HCT116 (cell line): ENCODE data around the gene ACER1. TPM values are rescaled to one million over a fixed set of nuclear protein-coding genes. Genes with fewer than 3 reads are reported as not detected.

Experiments used
- ATAC-seq: fragments of 200-7000 bp; cut with Tn5 transposase; 2 replicates; pipeline ENCODE4 v1.9.1; 2020; ENCODE audit warnings: mild to moderate bottlenecking, moderate library complexity
- BruUV-seq: library from RNA; stranded (reverse); fragments of 400-500 nt; replicated peaks from 2 replicates; lab custom pipeline; 2021; lab: Mats Ljungman, UMichigan
- CTCF ChIA-PET: fragments of 300-600 bp; sonication (Branson Sonifier 250); formaldehyde crosslinking; loops from one replicate; lab custom pipeline; 2021; ENCODE audit warnings: antibody characterized with exemption; lab: Charles Lee
- POLR2A ChIA-PET: fragments of 300-600, 350-600 bp; sonication (Branson Sonifier 250); formaldehyde crosslinking; loops from one replicate; lab custom pipeline; 2021; ENCODE audit warnings: antibody characterized with exemption; lab: Charles Lee
- RAD21 ChIA-PET, 2 experiments: fragments of 300-600 bp; sonication (Branson Sonifier 250); formaldehyde crosslinking; loops; one replicate each; lab custom pipeline; 2023; ENCODE audit warnings: low total read pairs in 2 of 2; ENCODE audit not compliant: uncharacterized antibody in 2 of 2, unreplicated experiment in 2 of 2, low non-redundant PET in 1 of 2; lab: Charles Lee
- DNase-seq: peaks from one replicate; pipeline ENCODE4 v3.0.0-alpha.2; 2010; ENCODE audit warnings: low read depth, low spot score
- H2AFZ ChIP-seq: fragments of 200-600 bp; shearing (Covaris generic), sonication (generic); 2 replicates; pipeline ENCODE4 v1.6.1; 2017; ENCODE audit warnings: low read depth, mixed run types, mixed read lengths, antibody characterized with exemption, low read length; ENCODE audit not compliant: poor library complexity, severe bottlenecking
- H3K27ac ChIP-seq: 2 replicates; pipeline ENCODE4 v1.5.1; 2012; ENCODE audit warnings: low read depth, low read length
- H3K27me3 ChIP-seq: fragments of 200-600 bp; sonication (generic); 2 replicates; pipeline ENCODE4 v1.6.1; 2016; ENCODE audit warnings: mixed run types, low read length, mixed read lengths; ENCODE audit not compliant: insufficient read depth
- H3K36me3 ChIP-seq, 2 experiments: fragments of 200-500 bp in 1 of 2; fragments of 200-600 bp in 1 of 2; sonication (Bioruptor generic) in 1 of 2; sonication (generic) in 1 of 2; 2 replicates each; pipeline versions ENCODE4 v1.5.1 to v1.6.1; 2014 to 2016; ENCODE audit warnings: low read length in 2 of 2, inconsistent platforms in 1 of 2, mixed read lengths in 1 of 2, mixed run types in 1 of 2; ENCODE audit not compliant: insufficient read depth in 2 of 2, control insufficient read depth in 1 of 2
- H3K4me1 ChIP-seq, 2 experiments: fragments of 200-600 bp in 1 of 2; sonication (generic) in 1 of 2; 2 replicates each; pipeline versions ENCODE4 v1.5.1 to v1.6.1; 2012 to 2017; ENCODE audit warnings: low read length in 2 of 2, inconsistent platforms in 1 of 2, mild to moderate bottlenecking in 1 of 2, mixed read lengths in 1 of 2, mixed run types in 1 of 2, moderate library complexity in 1 of 2; ENCODE audit not compliant: insufficient read depth in 2 of 2, control insufficient read depth in 1 of 2
- H3K4me2 ChIP-seq: fragments of 200-600 bp; sonication (generic); 2 replicates; pipeline ENCODE4 v1.6.1; 2017; ENCODE audit warnings: mixed run types, low read length, mixed read lengths
- H3K4me3 ChIP-seq, 2 experiments: fragments of 200-600 bp in 1 of 2; sonication (generic) in 1 of 2; replicated peaks in 1 of 2; 2 replicates each; pipeline ENCODE4 v1.5.1; 2011 to 2016; ENCODE audit warnings: low read length in 2 of 2, control low read depth in 1 of 2, low read depth in 1 of 2, mild to moderate bottlenecking in 1 of 2, mixed read lengths in 1 of 2, mixed run types in 1 of 2
- H3K79me2 ChIP-seq: fragments of 200-600 bp; sonication (generic); 2 replicates; pipeline ENCODE4 v1.6.1; 2017; ENCODE audit warnings: mild to moderate bottlenecking, mixed run types, low read length, moderate library complexity, mixed read lengths; ENCODE audit not compliant: insufficient read depth
- H3K9ac ChIP-seq: fragments of 200-600 bp; sonication (generic); 2 replicates; pipeline ENCODE4 v1.6.1; 2016; ENCODE audit warnings: low read length, mixed read lengths
- H3K9me2 ChIP-seq: fragments of 200-600 bp; sonication (generic), shearing (Covaris generic); 2 replicates; pipeline ENCODE4 v1.6.1; 2017; ENCODE audit warnings: mixed run types, mild to moderate bottlenecking, moderate library complexity; ENCODE audit not compliant: insufficient read depth
- H3K9me3 ChIP-seq, 2 experiments: fragments of 200-500 bp in 1 of 2; fragments of 200-600 bp in 1 of 2; sonication (Bioruptor generic) in 1 of 2; sonication (generic) in 1 of 2; 2 replicates each; pipeline ENCODE4 v1.6.1; 2014 to 2017; ENCODE audit warnings: low read length in 2 of 2, mixed read lengths in 2 of 2, inconsistent platforms in 1 of 2, low read depth in 1 of 2, mild to moderate bottlenecking in 1 of 2, mixed run types in 1 of 2, moderate library complexity in 1 of 2; ENCODE audit not compliant: control insufficient read depth in 1 of 2, insufficient read depth in 1 of 2
- H4K20me1 ChIP-seq: fragments of 200-600 bp; sonication (generic), shearing (Covaris generic); 2 replicates; pipeline ENCODE4 v1.6.1; 2017; ENCODE audit warnings: mixed run types, mild to moderate bottlenecking, moderate library complexity; ENCODE audit not compliant: insufficient read depth
- EZH2phosphoT487 ChIP-seq: fragments of 200-600 bp; IDR thresholded peaks from 2 replicates; pipeline ENCODE4 v1.6.1; 2018; ENCODE audit warnings: antibody characterized with exemption, borderline replicate concordance
- FOSL1 ChIP-seq: IDR thresholded peaks from 2 replicates; pipeline ENCODE4 v1.6.1; 2012; ENCODE audit warnings: low read depth
- JUND ChIP-seq: IDR thresholded peaks from 2 replicates; pipeline ENCODE4 v1.6.1; 2012
- RAD21 ChIP-seq: IDR thresholded peaks from 2 replicates; pipeline ENCODE4 v1.6.1; 2012; ENCODE audit warnings: low read depth, mild to moderate bottlenecking
- SP1 ChIP-seq: IDR thresholded peaks from 2 replicates; pipeline ENCODE4 v1.6.1; 2012; ENCODE audit warnings: low read depth
- TCF7L2 ChIP-seq: IDR thresholded peaks from 2 replicates; pipeline ENCODE4 v1.7.0; 2011; ENCODE audit warnings: borderline replicate concordance, inconsistent platforms; ENCODE audit not compliant: insufficient read depth, insufficient read length; ENCODE audit errors: extremely low read depth
- ZNF274 ChIP-seq: fragments of 200-500 bp; sonication (Bioruptor generic); IDR thresholded peaks from 2 replicates; pipeline ENCODE4 v1.6.1; 2014; ENCODE audit warnings: mild to moderate bottlenecking, low read depth, low read length, inconsistent platforms
- intact Hi-C: fragments of 100-400 bp; cut with micrococcal nuclease; formaldehyde crosslinking; loops from 2 replicates; pipeline ENCODE4 v1.10.0; 2022
- total RNA-seq: library from RNA; stranded (reverse); gene quantifications from one replicate; pipeline ENCODE4 v1.2.1, GENCODE V29; 2021; ENCODE audit not compliant: unreplicated experiment
- TF ChIP-seq, protein P1 (sequence below), 3 experiments: fragments of 200-600 bp in 1 of 3; sonication (generic) in 1 of 3; IDR thresholded peaks in 2 of 3; conservative IDR thresholded peaks in 1 of 3; 2 replicates each; pipeline ENCODE4 v1.5.1; 2012 to 2017; ENCODE audit warnings: low read depth in 2 of 3, low read length in 2 of 3, antibody characterized with exemption in 1 of 3, borderline replicate concordance in 1 of 3, control low read depth in 1 of 3, mild to moderate bottlenecking in 1 of 3, mixed read lengths in 1 of 3, mixed run types in 1 of 3, moderate library complexity in 1 of 3; ENCODE audit not compliant: insufficient read depth in 1 of 3
- TF ChIP-seq, protein P2 (sequence below): IDR thresholded peaks from 2 replicates; pipeline ENCODE4 v1.6.1; 2012; ENCODE audit warnings: low read depth

The ACER1 gene
- total RNA-seq, 1 experiment from 2014 or later: not detected

DNA sequence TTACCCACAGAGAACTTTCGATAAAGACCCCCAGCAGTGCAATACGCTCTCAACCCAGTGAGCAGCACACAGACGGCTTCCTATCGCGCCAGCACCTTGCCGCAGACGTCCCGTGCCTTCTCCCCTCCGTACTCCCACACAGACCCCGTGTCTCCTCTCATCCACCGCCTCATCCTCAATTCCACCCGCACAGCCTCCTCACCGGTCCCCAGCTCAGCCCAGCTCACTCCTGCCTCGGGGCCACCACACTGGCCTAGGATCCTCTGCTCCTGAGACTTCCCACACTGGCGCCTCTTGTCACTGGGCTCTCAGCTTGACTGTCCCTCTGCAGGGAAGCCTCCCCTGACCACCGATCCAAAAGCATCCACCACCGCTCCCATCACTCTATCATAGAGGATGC, 62.6 kb downstream of the ACER1 start:
- CTCF ChIA-PET: no interaction called here
- no peak for DNase-seq
- intact Hi-C loops: no loop called here

More for the DNA sequence above, 62.6 kb downstream of the ACER1 start:
- Histone ChIP-seq H3K36me3 (peaks cover 3 to 6% of the 10 kb centered on the region in 2 experiments; a peak in 3 of 4 replicates), H3K9me3 (no peaks in the 10 kb centered on the region), H3K27ac (no peak overlapping the region), H4K20me1 (peaks cover 3% of the 10 kb centered on the region; the same call in 1 of the 2 replicates), H3K9ac (no peak overlapping the region), H3K27me3 (no peaks in the 10 kb centered on the region), H3K9me2 (no peaks in the 10 kb centered on the region), H3K79me2 (peaks cover 88% of the 10 kb centered on the region), H3K4me3 (no peak overlapping the region), H2AFZ (no peak overlapping the region), H3K4me1 (no peaks in the 10 kb centered on the region), H3K4me2 (no peak overlapping the region)
- POLR2A ChIA-PET: no interaction called here
- TF ChIP-seq RAD21 (no peak), SP1 (no peak), FOSL1 (no peak), ZNF274 (no peak), JUND (no peak), EZH2phosphoT487 (no peak), TCF7L2 (no peak)
- TF ChIP-seq, protein P1, sequence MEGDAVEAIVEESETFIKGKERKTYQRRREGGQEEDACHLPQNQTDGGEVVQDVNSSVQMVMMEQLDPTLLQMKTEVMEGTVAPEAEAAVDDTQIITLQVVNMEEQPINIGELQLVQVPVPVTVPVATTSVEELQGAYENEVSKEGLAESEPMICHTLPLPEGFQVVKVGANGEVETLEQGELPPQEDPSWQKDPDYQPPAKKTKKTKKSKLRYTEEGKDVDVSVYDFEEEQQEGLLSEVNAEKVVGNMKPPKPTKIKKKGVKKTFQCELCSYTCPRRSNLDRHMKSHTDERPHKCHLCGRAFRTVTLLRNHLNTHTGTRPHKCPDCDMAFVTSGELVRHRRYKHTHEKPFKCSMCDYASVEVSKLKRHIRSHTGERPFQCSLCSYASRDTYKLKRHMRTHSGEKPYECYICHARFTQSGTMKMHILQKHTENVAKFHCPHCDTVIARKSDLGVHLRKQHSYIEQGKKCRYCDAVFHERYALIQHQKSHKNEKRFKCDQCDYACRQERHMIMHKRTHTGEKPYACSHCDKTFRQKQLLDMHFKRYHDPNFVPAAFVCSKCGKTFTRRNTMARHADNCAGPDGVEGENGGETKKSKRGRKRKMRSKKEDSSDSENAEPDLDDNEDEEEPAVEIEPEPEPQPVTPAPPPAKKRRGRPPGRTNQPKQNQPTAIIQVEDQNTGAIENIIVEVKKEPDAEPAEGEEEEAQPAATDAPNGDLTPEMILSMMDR (IDR thresholded peaks at IDR 0.05 in 2 of 3, conservative IDR thresholded peaks at IDR 0.05 in 1 of 3; ENCODE audit: borderline replicate concordance in 1 of 3, insufficient read depth in 1 of 3, low read depth in 2 of 3, low read length in 2 of 3): no peak
- TF ChIP-seq, protein P2, sequence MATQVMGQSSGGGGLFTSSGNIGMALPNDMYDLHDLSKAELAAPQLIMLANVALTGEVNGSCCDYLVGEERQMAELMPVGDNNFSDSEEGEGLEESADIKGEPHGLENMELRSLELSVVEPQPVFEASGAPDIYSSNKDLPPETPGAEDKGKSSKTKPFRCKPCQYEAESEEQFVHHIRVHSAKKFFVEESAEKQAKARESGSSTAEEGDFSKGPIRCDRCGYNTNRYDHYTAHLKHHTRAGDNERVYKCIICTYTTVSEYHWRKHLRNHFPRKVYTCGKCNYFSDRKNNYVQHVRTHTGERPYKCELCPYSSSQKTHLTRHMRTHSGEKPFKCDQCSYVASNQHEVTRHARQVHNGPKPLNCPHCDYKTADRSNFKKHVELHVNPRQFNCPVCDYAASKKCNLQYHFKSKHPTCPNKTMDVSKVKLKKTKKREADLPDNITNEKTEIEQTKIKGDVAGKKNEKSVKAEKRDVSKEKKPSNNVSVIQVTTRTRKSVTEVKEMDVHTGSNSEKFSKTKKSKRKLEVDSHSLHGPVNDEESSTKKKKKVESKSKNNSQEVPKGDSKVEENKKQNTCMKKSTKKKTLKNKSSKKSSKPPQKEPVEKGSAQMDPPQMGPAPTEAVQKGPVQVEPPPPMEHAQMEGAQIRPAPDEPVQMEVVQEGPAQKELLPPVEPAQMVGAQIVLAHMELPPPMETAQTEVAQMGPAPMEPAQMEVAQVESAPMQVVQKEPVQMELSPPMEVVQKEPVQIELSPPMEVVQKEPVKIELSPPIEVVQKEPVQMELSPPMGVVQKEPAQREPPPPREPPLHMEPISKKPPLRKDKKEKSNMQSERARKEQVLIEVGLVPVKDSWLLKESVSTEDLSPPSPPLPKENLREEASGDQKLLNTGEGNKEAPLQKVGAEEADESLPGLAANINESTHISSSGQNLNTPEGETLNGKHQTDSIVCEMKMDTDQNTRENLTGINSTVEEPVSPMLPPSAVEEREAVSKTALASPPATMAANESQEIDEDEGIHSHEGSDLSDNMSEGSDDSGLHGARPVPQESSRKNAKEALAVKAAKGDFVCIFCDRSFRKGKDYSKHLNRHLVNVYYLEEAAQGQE: no peak
- RAD21 ChIA-PET: no interaction called here
- no peak for ATAC-seq
- no TSS peak for BruUV-seq
